GM21367 (cell line): ENCODE results near the gene CASTOR1.

Experiments
- ATAC-seq: cut with Tn5 transposase; IDR thresholded peaks from one replicate; pipeline ENCODE4 v1.9.1; 2021; ENCODE audit not compliant: unreplicated experiment

Gene CASTOR1

GRCh38 chr22:30266445-30267381 is 22.6 kb downstream of the CASTOR1 start, which contains the start of gene OSM:
TSS of gene OSM (minus strand) at chr22:30266851. CDS start at chr22:30266799, 52 bp downstream.
- ATAC-seq = no peak

- peak; percentile 46 for ATAC-seq
Measured at GRCh38 chr22:30265823-30266444, 23.4 kb downstream of the CASTOR1 start.

- ATAC-seq = no peak
Measured at GRCh38 chr22:30265131-30265720, 24.1 kb downstream of the CASTOR1 start.

GRCh38 chr22:30263883-30264282 is 25.4 kb downstream of the CASTOR1 start:
- no peak for ATAC-seq

GRCh38 chr22:30262917-30263741 is 26.2 kb downstream of the CASTOR1 start:
- ATAC-seq = no peak

- ATAC-seq = no peak
Measured at GRCh38 chr22:30262112-30262511, 27.2 kb downstream of the CASTOR1 start.

GRCh38 chr22:30261134-30261533 is 28.2 kb downstream of the CASTOR1 start:
- no peak for ATAC-seq

GRCh38 chr22:30260682-30261081 is 28.6 kb downstream of the CASTOR1 start:
- ATAC-seq = no peak

GRCh38 chr22:30260276-30260675 is 29.0 kb downstream of the CASTOR1 start:
- ATAC-seq = no peak

GRCh38 chr22:30254314-30254713 is 35.0 kb downstream of the CASTOR1 start:
- ATAC-seq = no peak

- ATAC-seq = no peak
Measured at GRCh38 chr22:30253205-30253852, 36.0 kb downstream of the CASTOR1 start.

- no peak for ATAC-seq
Measured at GRCh38 chr22:30252411-30253204, 36.7 kb downstream of the CASTOR1 start.

- ATAC-seq = no peak
Measured at GRCh38 chr22:30251711-30252110, 37.6 kb downstream of the CASTOR1 start.

- no peak for ATAC-seq
Measured at GRCh38 chr22:30250661-30251267, 38.5 kb downstream of the CASTOR1 start.

- no peak for ATAC-seq
Measured at GRCh38 chr22:30250039-30250565, 39.2 kb downstream of the CASTOR1 start.

GRCh38 chr22:30249049-30250038 is 40.0 kb downstream of the CASTOR1 start:
- ATAC-seq = no peak

GRCh38 chr22:30248484-30248883 is 40.8 kb downstream of the CASTOR1 start:
- ATAC-seq = no peak

- ATAC-seq = no peak
Measured at GRCh38 chr22:30247974-30248373, 41.3 kb downstream of the CASTOR1 start.
